K562 (cell line): ENCODE measurements around the gene XYLB. TPM values are rescaled to one million over a fixed set of nuclear protein-coding genes. Genes with fewer than 3 reads are reported as not detected.

Source experiments
- ATAC-seq: fragments of 200-7000 bp; cut with Tn5 transposase; 3 replicates; pipeline ENCODE4 v1.9.1; 2020; ENCODE audit warnings: moderate library complexity
- BruUV-seq: library from RNA; stranded (reverse); fragments of 400-500 nt; replicated peaks from 2 replicates; lab custom pipeline; 2021; lab: Mats Ljungman, UMichigan
- CTCF ChIA-PET: fragments of 300-600 bp; formaldehyde crosslinking; extraction: SDS; loops from one replicate; lab custom pipeline; 2021; ENCODE audit warnings: low intra/inter-chr PET ratio; lab: Yijun Ruan, JAX
- POLR2A ChIA-PET: fragments of 300-600, 350-650 bp; sonication (Branson Sonifier 250); formaldehyde crosslinking; extraction: SDS; loops from one replicate; lab custom pipeline; 2021; ENCODE audit warnings: antibody characterized with exemption, inconsistent platforms; lab: Yijun Ruan, JAX
- DNase-seq, 4 experiments: peaks; one replicate each; pipeline versions ENCODE4 v3.0.0 to v3.0.0-alpha.2; 2011 to 2018; ENCODE audit warnings: low spot score in 3 of 4, mixed read lengths in 3 of 4; ENCODE audit errors: extremely low read depth in 1 of 4
- FAIRE-seq: peaks from 2 replicates; lab custom pipeline; 2011; peaks lifted over from hg19 to GRCh38; lab: Jason Lieb, UNC
- H2AFZ ChIP-seq: 2 replicates; pipeline ENCODE4 v1.6.0; 2011; ENCODE audit warnings: low read depth, low read length, control low read depth, inconsistent platforms
- H3K27ac ChIP-seq: fragments of 200-600 bp; 3 replicates; pipeline ENCODE4 v1.8.0; 2011; ENCODE audit warnings: low read depth, mild to moderate bottlenecking, control low read depth, inconsistent platforms, low read length, moderate library complexity, mixed read lengths; ENCODE audit errors: extremely low read depth
- H3K27me3 ChIP-seq, 2 experiments: fragments of 300-600 bp in 1 of 2; 2 replicates in 1 of 2; 3 replicates in 1 of 2; pipeline versions ENCODE4 v1.6.0 to v1.8.0; 2011; ENCODE audit warnings: inconsistent platforms in 2 of 2, low read length in 2 of 2, mild to moderate bottlenecking in 1 of 2, mixed read lengths in 1 of 2, moderate library complexity in 1 of 2; ENCODE audit not compliant: control insufficient read depth in 2 of 2, insufficient read depth in 2 of 2
- H3K36me3 ChIP-seq: fragments of 300-600 bp; 3 replicates; pipeline ENCODE4 v1.8.0; 2011; ENCODE audit warnings: mild to moderate bottlenecking, low read length, inconsistent platforms; ENCODE audit not compliant: control insufficient read depth, insufficient read depth
- H3K4me1 ChIP-seq, 2 experiments: fragments of 200-600 bp in 1 of 2; replicated peaks in 1 of 2; 2 replicates in 1 of 2; 3 replicates in 1 of 2; pipeline versions ENCODE4 v1.5.1 to v1.8.0; 2011; ENCODE audit warnings: inconsistent platforms in 2 of 2, low read length in 2 of 2, mild to moderate bottlenecking in 1 of 2, mixed read lengths in 1 of 2, moderate library complexity in 1 of 2; ENCODE audit not compliant: control insufficient read depth in 2 of 2, insufficient read depth in 2 of 2
- H3K4me2 ChIP-seq: 2 replicates; pipeline ENCODE4 v1.6.1; 2011; ENCODE audit warnings: low read length, control low read depth, inconsistent platforms, mixed read lengths; ENCODE audit not compliant: insufficient read depth
- H3K4me3 ChIP-seq: fragments of 200-600 bp; sonication (generic), shearing (Covaris generic); 2 replicates; pipeline ENCODE4 v1.5.1; 2016; ENCODE audit warnings: control low read depth, inconsistent platforms
- H3K79me2 ChIP-seq: fragments of 200-600 bp; 3 replicates; pipeline ENCODE4 v1.8.0; 2011; ENCODE audit warnings: low read length, inconsistent platforms; ENCODE audit not compliant: control insufficient read depth, insufficient read depth
- H3K9ac ChIP-seq, 2 experiments: 2 replicates each; pipeline versions ENCODE4 v1.6.0 to v1.6.1; 2011; ENCODE audit warnings: low read depth in 2 of 2, low read length in 2 of 2, control low read depth in 1 of 2, inconsistent platforms in 1 of 2, mild to moderate bottlenecking in 1 of 2, mixed read lengths in 1 of 2; ENCODE audit not compliant: insufficient read depth in 1 of 2
- H3K9me1 ChIP-seq: one replicate; pipeline ENCODE4 v1.6.0; 2011; ENCODE audit warnings: inconsistent platforms, mild to moderate bottlenecking, low read length, moderate library complexity; ENCODE audit not compliant: control insufficient read depth, insufficient read depth
- H3K9me3 ChIP-seq: replicated peaks from 2 replicates; pipeline ENCODE4 v1.5.1; 2011; ENCODE audit warnings: low read depth, low read length, inconsistent platforms; ENCODE audit not compliant: control insufficient read depth, insufficient read depth
- H4K20me1 ChIP-seq: replicated peaks from 2 replicates; pipeline ENCODE4 v1.6.1; 2011; ENCODE audit warnings: low read length, inconsistent platforms, mixed read lengths; ENCODE audit not compliant: control insufficient read depth, insufficient read depth
- BCL6 ChIP-seq: fragments of 250-450 bp; sonication (Bioruptor Pico); IDR thresholded peaks from 2 replicates; pipeline ENCODE4 v1.4.0; 2020
- BCOR ChIP-seq: fragments of 450-650 bp; IDR thresholded peaks from 2 replicates; pipeline ENCODE4 v1.6.1; 2016
- BRD9 ChIP-seq: fragments of 450-650 bp; IDR thresholded peaks from 2 replicates; pipeline ENCODE4 v1.6.1; 2018; ENCODE audit warnings: low read depth; ENCODE audit not compliant: partially characterized antibody
- CBX1 ChIP-seq: sonication (generic); IDR thresholded peaks from 2 replicates; pipeline ENCODE4 v1.6.1; 2016; ENCODE audit warnings: antibody characterized with exemption, low read depth, mild to moderate bottlenecking
- E2F8 ChIP-seq: fragments of 450-650 bp; IDR thresholded peaks from 2 replicates; pipeline ENCODE4 v1.7.1; 2018; ENCODE audit warnings: mild to moderate bottlenecking, low read depth; ENCODE audit not compliant: partially characterized antibody
- MTA3 ChIP-seq: fragments of 450-650 bp; formaldehyde crosslinking; IDR thresholded peaks from 2 replicates; pipeline ENCODE4 v1.6.1; 2017; ENCODE audit warnings: mild to moderate bottlenecking, borderline replicate concordance
- RB1 ChIP-seq: fragments of 450-650 bp; IDR thresholded peaks from 2 replicates; pipeline ENCODE4 v1.6.1; 2017; ENCODE audit warnings: low read depth, mild to moderate bottlenecking
- RBM15 ChIP-seq: fragments of 200-400 bp; formaldehyde crosslinking; IDR thresholded peaks from 2 replicates; pipeline ENCODE4 v1.6.1; 2018; ENCODE audit warnings: mild to moderate bottlenecking, low read length, moderate library complexity; ENCODE audit not compliant: insufficient read depth
- SNIP1 ChIP-seq: fragments of 450-650 bp; IDR thresholded peaks from 2 replicates; pipeline ENCODE4 v1.7.1; 2017; ENCODE audit warnings: low read depth, mild to moderate bottlenecking
- ZNF146 ChIP-seq: IDR thresholded peaks from one replicate; pipeline ENCODE4 v1.6.1; 2018; ENCODE audit warnings: missing compliant biosample characterization; ENCODE audit not compliant: unreplicated experiment
- ZNF175 ChIP-seq: fragments of 200-800 bp; sonication (Bioruptor generic); IDR thresholded peaks from 2 replicates; pipeline ENCODE4 v1.6.1; 2016; ENCODE audit warnings: low read depth, mild to moderate bottlenecking, missing genetic modification characterization, missing compliant biosample characterization
- ZNF583 ChIP-seq: fragments of 250-450 bp; sonication (Bioruptor Pico); IDR thresholded peaks from 2 replicates; pipeline ENCODE4 v1.4.0; 2020
- WGBS: fragments of 100-300 bp; shearing (Covaris generic); methylation state at CpG from one replicate; pipeline ENCODE4 v1.1.6; 2016; ENCODE audit warnings: low coverage, mixed read lengths; ENCODE audit not compliant: insufficient coverage; ENCODE audit errors: missing lambda C conversion rate; 5-methylcytosine and 5-hydroxymethylcytosine counted together
- in situ Hi-C: fragments of 300-500 bp; cut with MboI; formaldehyde crosslinking; loops from 4 replicates; pipeline ENCODE4 v1.15.0; 2018; ENCODE audit warnings: inconsistent platforms, mixed read lengths
- intact Hi-C: fragments of 100-400 bp; cut with micrococcal nuclease; formaldehyde crosslinking; loops from 2 replicates; pipeline ENCODE4 v1.14.2; 2022
- polyA plus RNA-seq, 8 experiments: library from polyadenylated mRNA; depleted of rRNA in 4 of 8; stranded (reverse) in 5 of 8; unstranded in 3 of 8; fragments of >200 nt; fragmentation: Nextera tagmentation in 2 of 8; fragmentation: Illumina TruSeq in 1 of 8; extraction: Ambion mirVana in 2 of 8; extraction: Trizol in 1 of 8; gene quantifications; 2 replicates each; pipeline versions ENCODE4 v1.2.1 to v1.2.3, GENCODE V29; 2011 to 2014; ENCODE audit warnings: inconsistent platforms in 1 of 8, missing spikeins in 1 of 8
- total RNA-seq, 7 experiments: library from RNA; depleted of rRNA in 6 of 7; stranded (reverse); fragments of >200 nt in 6 of 7; fragmentation: Illumina TruSeq in 2 of 7; extraction: Trizol in 2 of 7; gene quantifications; 2 replicates each; pipeline versions ENCODE4 v1.2.1 to v1.2.3, GENCODE V29; 2011 to 2021; ENCODE audit warnings: low replicate concordance in 1 of 7

The XYLB gene
- total and polyA plus RNA-seq, 9 of the 15 experiments (the other 6 are each of a cell fraction or from before 2014, with no cell fraction given) = 4.0 to 20.2 (median 13.2) TPM

GRCh38 chr3:38361496-38361895 lies 14.9 kb downstream of the XYLB start:
- Histone ChIP-seq H3K9me3 (no peaks in the 10 kb centered on the region), H3K79me2 (peaks cover 5% of the 10 kb centered on the region; the same call in 1 of the 3 replicates), H3K4me1 (peaks cover 0 to 5% of the 10 kb centered on the region in 2 experiments; a peak in 1 of 5 replicates), H3K4me3 (no peak overlapping the region), H3K9me1 (no peaks in the 10 kb centered on the region), H4K20me1 (no peaks in the 10 kb centered on the region; the same call in 1 of the 2 replicates), H3K4me2 (no peak overlapping the region), H3K9ac (no peak overlapping the region), H2AFZ (no peak overlapping the region), H3K36me3 (peaks cover 90% of the 10 kb centered on the region), H3K27ac (no peak overlapping the region), H3K27me3 (no peaks in the 10 kb centered on the region)
- no TSS peak for BruUV-seq
- in situ Hi-C loops (no loop called here), intact Hi-C loops (no loop called here)
- FAIRE-seq (no peak), DNase-seq (no peak), ATAC-seq (no peak)
- CTCF ChIA-PET = no interaction called here
- 67% methylated on average over 4 of the region's 4 CpGs for WGBS
- TF ChIP-seq ZNF583 (no peak), CBX1 (no peak), MTA3 (no peak)
- POLR2A ChIA-PET = interaction anchor here (0.6 to 2.2 kb wide), 2 partner anchors 8 to 80 kb away, joined by 3 to 4 read pairs; no protein-coding TSS in a partner anchor

GRCh38 chr3:38362825-38363224 lies 16.2 kb downstream of the XYLB start:
- DNase-seq = no peak
- Histone ChIP-seq H3K27ac (no peak overlapping the region), H3K4me1 (peaks cover 0 to 5% of the 10 kb centered on the region in 2 experiments; a peak in 1 of 5 replicates), H3K9me1 (no peaks in the 10 kb centered on the region), H3K79me2 (no peaks in the 10 kb centered on the region; the same call in 2 of the 3 replicates), H4K20me1 (no peaks in the 10 kb centered on the region; the same call in 1 of the 2 replicates), H3K9me3 (no peaks in the 10 kb centered on the region), H2AFZ (no peak overlapping the region), H3K36me3 (peaks cover 91% of the 10 kb centered on the region), H3K9ac (no peak overlapping the region), H3K4me3 (no peak overlapping the region), H3K4me2 (no peak overlapping the region), H3K27me3 (no peaks in the 10 kb centered on the region)
- FAIRE-seq = no peak
- WGBS = 91% methylated on average over 9 of the region's 9 CpGs
- CTCF ChIA-PET = no interaction called here
- no peak for ATAC-seq
- in situ Hi-C loops (no loop called here), intact Hi-C loops (no loop called here)
- no TSS peak for BruUV-seq
- POLR2A ChIA-PET = interaction anchor here (0.6 kb wide), 1 partner anchor 80 kb away, joined by 3 read pairs; no protein-coding TSS in a partner anchor
- TF ChIP-seq ZNF146 (CRISPR knock-in tag) (no peak), BRD9 (no peak), SNIP1 (no peak), E2F8 (no peak), BCOR (no peak), BCL6 (no peak), ZNF175 (CRISPR knock-in tag) (no peak), RBM15 (no peak), RB1 (no peak)
